HepG2 (cell line): ENCODE data around the gene TROAP. TPM values are rescaled to one million over a fixed set of nuclear protein-coding genes. Genes with fewer than 3 reads are reported as not detected.

ENCODE experiments used
- EZH2 ChIP-seq: conservative IDR thresholded peaks from 2 replicates; pipeline ENCODE4 v1.6.1; 2012; ENCODE audit warnings: mild to moderate bottlenecking, low read depth, low read length, moderate library complexity
- GABPB1 ChIP-seq: IDR thresholded peaks from 2 replicates; pipeline ENCODE4 v1.6.1; 2016; ENCODE audit warnings: mild to moderate bottlenecking, missing genetic modification reagents, moderate library complexity, missing compliant biosample characterization
- HNRNPLL ChIP-seq: fragments of 200-400 bp; formaldehyde crosslinking; IDR thresholded peaks from 2 replicates; pipeline ENCODE4 v1.6.1; 2017; ENCODE audit warnings: mild to moderate bottlenecking, low read depth, low read length; ENCODE audit not compliant: poor library complexity, severe bottlenecking
- NRL ChIP-seq: sonication (generic); formaldehyde crosslinking; IDR thresholded peaks from 2 replicates; pipeline ENCODE4 v1.5.0; 2020; ENCODE audit warnings: missing genetic modification reagents, mild to moderate bottlenecking, moderate library complexity, borderline replicate concordance
- PRDM10 ChIP-seq: sonication (generic); formaldehyde crosslinking; IDR thresholded peaks from 2 replicates; pipeline ENCODE4 v1.4.0; 2020; ENCODE audit warnings: low read depth, missing genetic modification reagents
- SOX13 ChIP-seq, 3 experiments: fragments of 450-650 bp in 1 of 3; sonication (generic) in 1 of 3; formaldehyde crosslinking in 1 of 3; IDR thresholded peaks in 2 of 3; conservative IDR thresholded peaks in 1 of 3; 2 replicates each; pipeline versions ENCODE4 v1.5.0 to v1.6.1; 2016 to 2020; ENCODE audit warnings: antibody characterized with exemption in 1 of 3, mild to moderate bottlenecking in 1 of 3, missing compliant biosample characterization in 1 of 3, missing genetic modification reagents in 1 of 3, moderate library complexity in 1 of 3
- SP5 ChIP-seq: IDR thresholded peaks from 2 replicates; pipeline ENCODE4 v1.6.1; 2016; ENCODE audit warnings: low read depth, borderline replicate concordance
- STAG1 ChIP-seq: sonication (generic); formaldehyde crosslinking; IDR thresholded peaks from 2 replicates; pipeline ENCODE4 v1.4.0; 2020; ENCODE audit warnings: missing genetic modification reagents
- TOE1 ChIP-seq: sonication (generic); formaldehyde crosslinking; IDR thresholded peaks from 2 replicates; pipeline ENCODE4 v1.4.0; 2020; ENCODE audit warnings: mild to moderate bottlenecking, missing genetic modification reagents
- ZBTB43 ChIP-seq: sonication (generic); formaldehyde crosslinking; conservative IDR thresholded peaks from 2 replicates; pipeline ENCODE4 v1.4.0; 2020; ENCODE audit warnings: missing genetic modification reagents
- ZBTB7A ChIP-seq: sonication (generic); formaldehyde crosslinking; IDR thresholded peaks from 2 replicates; pipeline ENCODE4 v1.8.0; 2022; ENCODE audit warnings: mild to moderate bottlenecking, missing genetic modification reagents
- ZEB1 ChIP-seq: IDR thresholded peaks from 2 replicates; pipeline ENCODE4 v1.6.1; 2012; ENCODE audit warnings: mild to moderate bottlenecking, low read depth, inconsistent platforms; ENCODE audit not compliant: insufficient replicate concordance
- ZFX ChIP-seq: sonication (generic); formaldehyde crosslinking; IDR thresholded peaks from 2 replicates; pipeline ENCODE4 v1.4.0; 2020; ENCODE audit warnings: mild to moderate bottlenecking, low read depth, missing genetic modification reagents, moderate library complexity
- ZNF124 ChIP-seq: sonication (generic); formaldehyde crosslinking; IDR thresholded peaks from 2 replicates; pipeline ENCODE4 v1.4.0; 2020; ENCODE audit warnings: missing genetic modification reagents
- ZNF567 ChIP-seq: sonication (generic); formaldehyde crosslinking; IDR thresholded peaks from 2 replicates; pipeline ENCODE4 v1.8.1; 2023; ENCODE audit warnings: mild to moderate bottlenecking, missing genetic modification reagents, borderline replicate concordance
- ZNF652 ChIP-seq: IDR thresholded peaks from 2 replicates; pipeline ENCODE4 v1.6.1; 2016; ENCODE audit warnings: low read depth, borderline replicate concordance
- polyA plus RNA-seq, 8 experiments: library from polyadenylated mRNA; depleted of rRNA in 3 of 8; stranded (reverse) in 7 of 8; unstranded in 1 of 8; fragments of >200 nt; fragmentation: Illumina TruSeq in 4 of 8; extraction: Trizol in 4 of 8; gene quantifications; 2 replicates each; pipeline versions ENCODE4 v1.2.1 to v1.2.3, GENCODE V29; 2011 to 2016; ENCODE audit warnings: low read depth in 4 of 8, missing spikeins in 1 of 8, mixed read lengths in 1 of 8; ENCODE audit not compliant: insufficient read depth in 1 of 8
- total RNA-seq, 5 experiments: library from RNA; depleted of rRNA; stranded (reverse); fragments of >200 nt; fragmentation: Illumina TruSeq; extraction: Trizol; gene quantifications; 2 replicates each; pipeline ENCODE4 v1.2.3, GENCODE V29; 2016; ENCODE audit warnings: low read depth in 1 of 5
- TF ChIP-seq, protein P1 (sequence below): IDR thresholded peaks from 2 replicates; pipeline ENCODE4 v1.6.1; 2016
- TF ChIP-seq, protein P2 (sequence below): sonication (generic); formaldehyde crosslinking; IDR thresholded peaks from 2 replicates; pipeline ENCODE4 v1.4.0; 2020; ENCODE audit warnings: missing genetic modification reagents

Gene TROAP
- total and polyA plus RNA-seq, 2 of the 13 experiments (the other 11 are each of a cell fraction or from before 2014, with no cell fraction given), result 22.5 to 30.9 TPM

GRCh38 chr12:49342066-49342913 is 19.2 kb downstream of the TROAP start (continued):
- 0 out of 2 replicates have a peak, but pooled peaks have one; percentile 29 for TF ChIP-seq PRDM10 (CRISPR knock-in tag)
- 0 out of 2 replicates have a peak, but pooled peaks have one; percentile 26 for TF ChIP-seq ZBTB7A (CRISPR knock-in tag)
- TF ChIP-seq, protein P1, sequence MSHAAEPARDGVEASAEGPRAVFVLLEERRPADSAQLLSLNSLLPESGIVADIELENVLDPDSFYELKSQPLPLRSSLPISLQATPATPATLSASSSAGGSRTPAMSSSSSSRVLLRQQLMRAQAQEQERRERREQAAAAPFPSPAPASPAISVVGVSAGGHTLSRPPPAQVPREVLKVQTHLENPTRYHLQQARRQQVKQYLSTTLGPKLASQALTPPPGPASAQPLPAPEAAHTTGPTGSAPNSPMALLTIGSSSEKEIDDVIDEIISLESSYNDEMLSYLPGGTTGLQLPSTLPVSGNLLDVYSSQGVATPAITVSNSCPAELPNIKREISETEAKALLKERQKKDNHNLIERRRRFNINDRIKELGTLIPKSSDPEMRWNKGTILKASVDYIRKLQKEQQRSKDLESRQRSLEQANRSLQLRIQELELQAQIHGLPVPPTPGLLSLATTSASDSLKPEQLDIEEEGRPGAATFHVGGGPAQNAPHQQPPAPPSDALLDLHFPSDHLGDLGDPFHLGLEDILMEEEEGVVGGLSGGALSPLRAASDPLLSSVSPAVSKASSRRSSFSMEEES, result 0 out of 2 replicates have a peak, but pooled peaks have one; percentile 28
- TF ChIP-seq GABPB1 (CRISPR knock-in tag), result peak; percentile 41; the same call in 1 of the 2 replicates
- TF ChIP-seq ZFX (CRISPR knock-in tag), result peak; percentile 80
- no peak for TF ChIP-seq TOE1 (CRISPR knock-in tag)
- no peak for TF ChIP-seq ZBTB43 (CRISPR knock-in tag)
- TF ChIP-seq NRL (CRISPR knock-in tag), result 0 out of 2 replicates have a peak, but pooled peaks have one; percentile 23
- no peak for TF ChIP-seq ZEB1
- peak; percentile 55 for TF ChIP-seq STAG1 (CRISPR knock-in tag)
- no peak for TF ChIP-seq ZNF652 (CRISPR knock-in tag)
- TF ChIP-seq EZH2, result no peak; the same call in 1 of the 2 replicates
- TF ChIP-seq, protein P2, sequence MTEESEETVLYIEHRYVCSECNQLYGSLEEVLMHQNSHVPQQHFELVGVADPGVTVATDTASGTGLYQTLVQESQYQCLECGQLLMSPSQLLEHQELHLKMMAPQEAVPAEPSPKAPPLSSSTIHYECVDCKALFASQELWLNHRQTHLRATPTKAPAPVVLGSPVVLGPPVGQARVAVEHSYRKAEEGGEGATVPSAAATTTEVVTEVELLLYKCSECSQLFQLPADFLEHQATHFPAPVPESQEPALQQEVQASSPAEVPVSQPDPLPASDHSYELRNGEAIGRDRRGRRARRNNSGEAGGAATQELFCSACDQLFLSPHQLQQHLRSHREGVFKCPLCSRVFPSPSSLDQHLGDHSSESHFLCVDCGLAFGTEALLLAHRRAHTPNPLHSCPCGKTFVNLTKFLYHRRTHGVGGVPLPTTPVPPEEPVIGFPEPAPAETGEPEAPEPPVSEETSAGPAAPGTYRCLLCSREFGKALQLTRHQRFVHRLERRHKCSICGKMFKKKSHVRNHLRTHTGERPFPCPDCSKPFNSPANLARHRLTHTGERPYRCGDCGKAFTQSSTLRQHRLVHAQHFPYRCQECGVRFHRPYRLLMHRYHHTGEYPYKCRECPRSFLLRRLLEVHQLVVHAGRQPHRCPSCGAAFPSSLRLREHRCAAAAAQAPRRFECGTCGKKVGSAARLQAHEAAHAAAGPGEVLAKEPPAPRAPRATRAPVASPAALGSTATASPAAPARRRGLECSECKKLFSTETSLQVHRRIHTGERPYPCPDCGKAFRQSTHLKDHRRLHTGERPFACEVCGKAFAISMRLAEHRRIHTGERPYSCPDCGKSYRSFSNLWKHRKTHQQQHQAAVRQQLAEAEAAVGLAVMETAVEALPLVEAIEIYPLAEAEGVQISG (CRISPR knock-in tag), result peak; percentile 33; the same call in 1 of the 2 replicates
- 0 out of 2 replicates have a peak, but pooled peaks have one; percentile 18 for TF ChIP-seq SP5 (CRISPR knock-in tag)
- peak; percentile 45; the same call in 1 of the 2 replicates for TF ChIP-seq ZNF124 (CRISPR knock-in tag)
- TF ChIP-seq ZNF567 (CRISPR knock-in tag), result no peak
- no peak for TF ChIP-seq SOX13 (IDR thresholded peaks at IDR 0.05)
- no peak; a peak in 1 of 4 replicates for TF ChIP-seq SOX13 (CRISPR knock-in tag; conservative IDR thresholded peaks at IDR 0.05 in 1 of 2, IDR thresholded peaks at IDR 0.05 in 1 of 2)
- TF ChIP-seq HNRNPLL, result peak; percentile 41
